SK-N-MC (cell line): ENCODE data around the gene AKAP6.

Source experiments
- EZH2 ChIP-seq: fragments of 200-600 bp; sonication (generic); IDR thresholded peaks from one replicate; pipeline ENCODE4 v1.6.1; 2017; ENCODE audit warnings: antibody characterized with exemption
- FOXP2 ChIP-seq: optimal IDR thresholded peaks from 2 replicates; pipeline ENCODE3; 2011; ENCODE audit warnings: mild to moderate bottlenecking, moderate library complexity; ENCODE audit not compliant: insufficient read depth; ENCODE audit errors: extremely low read length, control extremely low read depth
- POLR2AphosphoS5 ChIP-seq: IDR thresholded peaks from 2 replicates; pipeline ENCODE4 v1.6.1; 2012; ENCODE audit warnings: mild to moderate bottlenecking, low read depth, low read length, borderline replicate concordance

- TF ChIP-seq POLR2AphosphoS5 (no peak), EZH2 (no peak), FOXP2 (no peak)
Observed at GRCh38 chr14:32710231-32710671, 381.2 kb downstream of the AKAP6 start.
